Putamen (tissue), 1 donor: Measurements from ENCODE around the gene DHX57.
A peak's percentile ranks its signal among the peaks of the same experiment; 100 is the strongest.
"Not testable (repeated sequence)": the region's sequence is repeated elsewhere in the genome, so short reads cannot be mapped to it uniquely, and the experiment has no call there.

ENCODE experiments used
- DNase-seq: peaks from one replicate; pipeline ENCODE4 v3.0.0-alpha.2; 2016; ENCODE audit warnings: low spot score

Gene DHX57

GRCh38 chr2:38794235-38794946 lies 81.3 kb downstream of the DHX57 start:
- no peak for DNase-seq

GRCh38 chr2:38793511-38793910 lies 82.2 kb downstream of the DHX57 start:
- DNase-seq, result no peak

GRCh38 chr2:38792751-38793150 lies 83.0 kb downstream of the DHX57 start:
- DNase-seq, result no peak

- not testable (repeated sequence) for DNase-seq
Observed at GRCh38 chr2:38792321-38792720, 83.4 kb downstream of the DHX57 start.

DNA sequence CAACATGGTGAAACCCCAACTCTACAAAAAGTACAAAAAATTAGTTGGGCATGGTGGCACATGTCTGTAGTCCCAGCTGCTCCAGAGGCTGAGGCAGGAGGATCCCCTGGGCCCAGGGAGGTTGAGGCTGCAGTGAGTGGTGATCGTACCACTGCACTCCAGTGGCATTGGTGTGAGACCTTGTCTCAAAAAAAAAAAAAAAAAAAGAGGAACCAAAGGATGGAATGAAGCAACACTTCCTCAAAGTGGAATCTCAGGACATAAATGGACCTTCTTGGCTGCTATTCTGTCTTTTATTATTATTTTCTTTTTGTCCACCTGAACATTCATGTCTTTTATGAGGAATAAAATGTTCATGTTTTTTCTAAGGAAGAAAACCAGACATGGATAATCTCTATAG lies 84.0 kb downstream of the DHX57 start:
- DNase-seq, result no peak

DNA sequence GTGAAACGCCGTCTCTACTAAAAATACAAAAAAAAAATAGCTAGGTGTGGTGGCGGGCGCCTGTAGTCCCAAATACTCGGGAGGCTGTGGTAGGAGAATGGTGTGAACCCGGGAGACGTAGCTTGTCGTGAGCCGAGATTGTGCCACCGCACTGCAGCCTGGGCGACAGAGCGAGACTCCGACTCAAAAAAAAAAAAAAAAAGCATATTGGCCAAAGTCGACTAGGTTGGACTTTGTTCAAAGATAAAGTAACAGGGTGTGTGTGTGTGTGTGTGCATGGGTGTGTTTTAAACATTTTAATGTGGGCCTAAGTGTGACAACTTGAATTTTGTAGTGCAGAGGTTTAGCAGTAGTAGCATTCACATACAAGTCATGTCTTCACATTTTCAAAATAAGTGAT lies 86.0 kb downstream of the DHX57 start:
- no peak for DNase-seq

GRCh38 chr2:38788306-38788705 lies 87.4 kb downstream of the DHX57 start:
- no peak for DNase-seq

- DNase-seq, result no peak
Observed at GRCh38 chr2:38783586-38783985, 92.1 kb downstream of the DHX57 start.

GRCh38 chr2:38778687-38779082 lies 97.0 kb downstream of the DHX57 start:
- DNase-seq, result no peak

GRCh38 chr2:38776531-38776930 lies 99.2 kb downstream of the DHX57 start:
- no peak for DNase-seq

DNA sequence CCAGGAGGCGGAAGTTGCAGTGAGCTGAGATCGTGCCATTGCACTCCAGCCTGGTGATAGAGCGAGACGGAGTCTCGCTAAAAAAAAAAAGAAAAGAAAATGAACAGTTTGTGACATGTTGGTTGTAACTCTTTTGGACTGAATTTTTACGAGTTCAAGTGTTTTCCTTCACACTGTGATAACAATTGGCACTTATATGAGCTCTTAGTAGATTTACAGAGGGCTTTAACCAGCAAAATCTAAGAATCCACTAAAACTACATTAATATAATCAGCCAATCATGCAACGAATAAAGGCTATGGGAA lies 99.9 kb downstream of the DHX57 start:
- no peak for DNase-seq

- no peak for DNase-seq
Observed at GRCh38 chr2:38775097-38775920, 100.4 kb downstream of the DHX57 start.

GRCh38 chr2:38771632-38772031 lies 104.1 kb downstream of the DHX57 start:
- no peak for DNase-seq

GRCh38 chr2:38765551-38765950 lies 110.2 kb downstream of the DHX57 start:
- DNase-seq, result no peak

DNA sequence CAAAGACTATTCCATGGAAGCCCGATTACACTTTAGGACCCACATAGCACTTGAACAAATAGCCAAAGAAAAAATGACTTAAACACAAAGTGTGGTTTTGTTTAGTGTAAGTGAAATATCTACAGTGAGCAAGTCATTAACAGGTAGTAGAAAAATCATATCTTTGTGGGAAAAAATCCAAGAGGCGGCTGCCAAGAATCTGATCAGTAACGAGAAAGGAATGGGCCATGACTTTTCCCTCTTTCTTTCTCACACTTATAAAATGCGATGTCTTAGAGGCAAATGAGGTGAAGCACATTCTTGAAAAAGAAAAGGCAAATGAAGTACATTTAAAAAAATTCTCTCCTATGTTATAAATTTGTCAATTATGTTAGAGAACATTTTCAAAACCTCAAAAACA lies 110.6 kb downstream of the DHX57 start:
- DNase-seq, result no peak

- no peak for DNase-seq
Observed at GRCh38 chr2:38763728-38764127, 112.0 kb downstream of the DHX57 start.

DNA sequence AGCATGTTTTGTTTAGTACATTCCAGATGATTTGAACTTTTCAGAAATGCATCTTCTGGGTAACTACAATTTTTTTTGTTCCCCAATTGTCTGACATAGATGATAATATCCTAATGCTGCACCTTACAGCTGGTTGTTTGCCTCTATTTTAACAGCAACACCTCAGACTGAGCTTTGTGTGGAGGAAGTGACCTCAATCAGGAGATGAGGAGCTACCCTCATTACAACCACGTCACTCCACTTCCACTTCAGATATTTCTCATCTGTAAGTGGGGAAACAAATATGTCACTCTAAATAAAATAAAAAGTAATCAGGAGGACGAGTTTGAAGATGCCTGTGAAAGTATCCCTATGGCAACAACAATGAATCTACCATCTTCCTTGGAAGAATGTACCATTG lies 112.5 kb downstream of the DHX57 start:
- no peak for DNase-seq

- not testable (repeated sequence) for DNase-seq
Observed at GRCh38 chr2:38755891-38756290, 119.8 kb downstream of the DHX57 start.

DNA sequence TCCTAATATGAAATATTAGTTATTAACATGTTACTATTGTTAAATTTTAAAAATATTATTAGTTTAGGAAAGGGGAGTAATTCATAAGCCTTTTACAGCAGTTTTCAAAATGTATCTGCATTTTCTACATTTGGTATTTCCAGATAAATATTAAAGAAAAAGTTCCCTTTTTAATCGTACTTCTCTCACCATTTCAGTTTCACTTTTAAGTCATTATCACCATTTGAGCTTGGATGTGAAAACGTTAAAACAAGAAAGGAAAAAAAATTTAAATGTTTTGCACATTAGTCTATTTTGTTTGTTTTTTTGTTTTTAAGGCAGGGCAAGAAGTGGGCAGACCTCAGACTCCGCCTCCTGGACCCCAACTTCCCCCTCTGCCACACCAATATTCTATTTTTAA lies 121.2 kb downstream of the DHX57 start:
- no peak for DNase-seq

GRCh38 chr2:38754049-38754448 lies 121.7 kb downstream of the DHX57 start:
- DNase-seq, result no peak

DNA sequence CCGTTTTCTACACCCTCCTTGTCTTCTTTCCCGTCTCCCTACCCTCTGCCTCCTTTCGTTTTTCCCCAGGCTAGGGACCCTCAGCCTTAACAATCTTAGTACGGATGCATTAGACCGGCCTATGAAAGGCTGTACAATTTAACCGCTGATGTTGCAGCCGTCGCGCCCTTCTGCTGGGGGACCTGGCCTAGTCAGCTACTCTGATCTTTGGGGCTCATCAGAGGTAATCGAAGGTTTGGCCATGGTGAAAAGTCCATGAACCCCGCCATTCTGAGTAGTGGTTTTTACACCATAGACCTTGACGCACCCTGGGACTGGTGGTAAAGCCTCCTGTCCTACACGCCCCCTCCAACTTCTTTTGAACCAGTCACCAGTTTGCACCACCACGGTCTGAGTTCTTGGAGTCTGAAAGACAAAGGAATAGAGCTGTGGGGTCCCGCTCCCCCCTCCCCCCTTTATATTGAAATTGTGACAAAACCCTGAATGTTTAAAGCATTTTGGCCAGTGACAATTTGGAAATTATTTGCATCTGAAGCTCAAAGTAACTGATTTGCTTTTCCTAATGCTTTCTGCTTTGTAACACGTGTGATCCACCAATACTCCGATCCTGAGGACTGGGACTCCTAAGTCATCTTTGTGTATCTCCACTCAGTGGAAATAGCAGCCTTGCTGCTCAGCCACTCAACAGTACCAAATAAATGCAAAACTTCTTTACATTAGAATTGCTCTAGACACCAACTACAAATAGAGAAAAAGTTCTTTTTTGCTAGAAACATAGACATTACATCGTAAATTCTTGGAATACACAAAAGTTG lies 123.9 kb downstream of the DHX57 start:
- DNase-seq, result no peak

- DNase-seq, result peak; percentile 97
Observed at GRCh38 chr2:38750891-38751595, 124.7 kb downstream of the DHX57 start, which contains the start of gene SRSF7. SRSF7 (minus strand) TSS chr2:38751361; CDS start chr2:38751256, 105 bp downstream.
